ENCODE measurements around the gene ZFHX3. TPM values are rescaled to one million over a fixed set of nuclear protein-coding genes. Genes with fewer than 3 reads are reported as not detected.

ZFHX3 gene
- total and polyA plus RNA-seq, 9 of the 15 experiments (the other 6 are each of a cell fraction or from before 2014, with no cell fraction given): 0.01 to 0.23 (median 0.06) TPM; not detected in 4

GRCh38 chr16:73050201-73051099, 2.5 kb upstream of the ZFHX3 start:
- H3K9ac ChIP-seq (ENCODE audit: insufficient read depth in 1 of 2, low read depth in 2 of 2, low read length in 2 of 2): no peak overlapping the region
- in situ Hi-C loops (cut with MboI): no loop called here
- H3K4me3 ChIP-seq: no peak overlapping the region
- CTCF ChIA-PET (ENCODE audit: low intra/inter-chr PET ratio): no interaction called here
- DNase-seq (ENCODE audit: extremely low read depth in 1 of 4, low spot score in 3 of 4) (no peak), ATAC-seq (no peak), FAIRE-seq (no peak)
- H3K79me2 ChIP-seq (ENCODE audit: control insufficient read depth, insufficient read depth, low read length): no peaks in the 10 kb centered on the region
- H3K9me3 ChIP-seq (replicated peaks; ENCODE audit: control insufficient read depth, insufficient read depth, low read depth, low read length): no peaks in the 10 kb centered on the region
- peaks cover 0 to 5% of the 10 kb centered on the region in 2 experiments; a peak in 2 of 5 replicates for H3K4me1 ChIP-seq (replicated peaks in 1 of 2; ENCODE audit: control insufficient read depth in 2 of 2, insufficient read depth in 2 of 2, low read length in 2 of 2)
- peaks cover 26 to 49% of the 10 kb centered on the region in 2 experiments; a peak in 4 of 5 replicates for H3K27me3 ChIP-seq (ENCODE audit: control insufficient read depth in 2 of 2, insufficient read depth in 2 of 2, low read length in 2 of 2)
- H3K4me2 ChIP-seq (ENCODE audit: insufficient read depth, low read length): no peak overlapping the region
- H3K27ac ChIP-seq (ENCODE audit: extremely low read depth, low read depth, low read length): no peak overlapping the region
- POLR2A ChIA-PET: no interaction called here
- BruUV-seq (replicated peaks): no TSS peak
- H2AFZ ChIP-seq (ENCODE audit: low read depth, low read length): no peak overlapping the region
- H4K20me1 ChIP-seq (replicated peaks; ENCODE audit: control insufficient read depth, insufficient read depth, low read length): peaks cover 3% of the 10 kb centered on the region; the same call in 1 of the 2 replicates
- no peaks in the 10 kb centered on the region for H3K9me1 ChIP-seq (ENCODE audit: control insufficient read depth, insufficient read depth, low read length)
- intact Hi-C loops (cut with micrococcal nuclease): no loop called here
- WGBS (ENCODE audit: insufficient coverage, low coverage, missing lambda C conversion rate): 7% methylated on average over 11 of the region's 11 CpGs
- H3K36me3 ChIP-seq (ENCODE audit: control insufficient read depth, insufficient read depth, low read length): no peaks in the 10 kb centered on the region
- TF ChIP-seq HDAC6 (IDR thresholded peaks at IDR 0.05; ENCODE audit: low read depth, low read length) (no peak), RBBP5 (IDR thresholded peaks at IDR 0.05; ENCODE audit: borderline replicate concordance, insufficient read depth, low read length, poor library complexity, severe bottlenecking) (no peak), ZNF277 (CRISPR knock-in tag; IDR thresholded peaks at IDR 0.05; ENCODE audit: borderline replicate concordance) (no peak), ZFPM2 (CRISPR knock-in tag; IDR thresholded peaks at IDR 0.05) (no peak), SREBF2 (CRISPR knock-in tag; IDR thresholded peaks at IDR 0.05) (no peak), ZC3H4 (CRISPR knock-in tag; IDR thresholded peaks at IDR 0.05; ENCODE audit: borderline replicate concordance) (no peak), RBM34 (IDR thresholded peaks at IDR 0.05; ENCODE audit: borderline replicate concordance, insufficient read depth, low read length) (no peak), SAFB (IDR thresholded peaks at IDR 0.05; ENCODE audit: borderline replicate concordance, low read depth, low read length) (no peak), ZNF444 (CRISPR knock-in tag; IDR thresholded peaks at IDR 0.05) (no peak), FOXP4 (CRISPR knock-in tag; IDR thresholded peaks at IDR 0.05; ENCODE audit: borderline replicate concordance) (no peak), ZNF561 (CRISPR knock-in tag; conservative IDR thresholded peaks at IDR 0.05) (no peak), ZNF12 (CRISPR knock-in tag; IDR thresholded peaks at IDR 0.05) (no peak), CTBP1 (IDR thresholded peaks at IDR 0.05; ENCODE audit: borderline replicate concordance) (no peak), UBTF (IDR thresholded peaks at IDR 0.05; ENCODE audit: borderline replicate concordance in 1 of 2, low read depth in 2 of 2, low read length in 2 of 2) (no peak), TAF9B (IDR thresholded peaks at IDR 0.05; ENCODE audit: partially characterized antibody) (no peak), KLF6 (CRISPR knock-in tag; IDR thresholded peaks at IDR 0.05; ENCODE audit: borderline replicate concordance) (no peak)

Measured in K562 (cell line).